Neutrophil (primary cell): ENCODE results near the gene HLA-DQA1.

ENCODE experiments used
- H3K27ac ChIP-seq: fragments of 200-600 bp; sonication (generic); 2 replicates; pipeline ENCODE4 v1.5.1; 2016; ENCODE audit warnings: mild to moderate bottlenecking, moderate library complexity
- H3K27me3 ChIP-seq: fragments of 200-600 bp; sonication (generic); 2 replicates; pipeline ENCODE4 v1.6.0; 2016; ENCODE audit warnings: mild to moderate bottlenecking
- H3K36me3 ChIP-seq: fragments of 200-600 bp; sonication (generic); 2 replicates; pipeline ENCODE4 v1.5.1; 2017
- H3K4me1 ChIP-seq, 2 experiments: fragments of 200-600 bp in 1 of 2; sonication (generic) in 1 of 2; 1 replicate in 1 of 2; 2 replicates in 1 of 2; pipeline versions ENCODE4 v1.5.1 to v1.6.1; 2013 to 2016; ENCODE audit warnings: low read depth in 1 of 2, low read length in 1 of 2, mild to moderate bottlenecking in 1 of 2, moderate library complexity in 1 of 2; ENCODE audit not compliant: control insufficient read depth in 1 of 2, insufficient read depth in 1 of 2
- H3K4me3 ChIP-seq, 2 experiments: fragments of 200-600 bp in 1 of 2; sonication (generic) in 1 of 2; 1 replicate in 1 of 2; 2 replicates in 1 of 2; pipeline ENCODE4 v1.5.1; 2013 to 2016; ENCODE audit warnings: low read depth in 1 of 2, low read length in 1 of 2, mild to moderate bottlenecking in 1 of 2, moderate library complexity in 1 of 2
- H3K9me3 ChIP-seq: fragments of 200-600 bp; sonication (generic); 2 replicates; pipeline ENCODE4 v1.5.1; 2016
- CTCF ChIP-seq: fragments of 200-600 bp; sonication (generic); IDR thresholded peaks from 2 replicates; pipeline ENCODE4 v1.5.1; 2016; ENCODE audit warnings: antibody characterized with exemption

HLA-DQA1 gene

GRCh38 chr6:32607988-32608298, 29.3 kb upstream of the HLA-DQA1 start:
- TF ChIP-seq CTCF: no peak
- Histone ChIP-seq H3K27me3 (peaks cover 18% of the 10 kb centered on the region), H3K4me3 (no peak overlapping the region), H3K36me3 (no peaks in the 10 kb centered on the region), H3K9me3 (no peaks in the 10 kb centered on the region), H3K27ac (no peak overlapping the region), H3K4me1 (no peaks in the 10 kb centered on the region)

- Histone ChIP-seq H3K27ac (no peak overlapping the region), H3K4me1 (no peaks in the 10 kb centered on the region), H3K9me3 (no peaks in the 10 kb centered on the region), H3K4me3 (no peak overlapping the region), H3K36me3 (no peaks in the 10 kb centered on the region), H3K27me3 (peaks cover 18% of the 10 kb centered on the region)
- TF ChIP-seq CTCF: no peak
Observed at GRCh38 chr6:32608362-32608761, 28.8 kb upstream of the HLA-DQA1 start.

- Histone ChIP-seq H3K27ac (no peak overlapping the region), H3K4me1 (no peaks in the 10 kb centered on the region), H3K36me3 (no peaks in the 10 kb centered on the region), H3K9me3 (no peaks in the 10 kb centered on the region), H3K27me3 (peaks cover 18% of the 10 kb centered on the region), H3K4me3 (no peak overlapping the region)
- no peak for TF ChIP-seq CTCF
Observed at GRCh38 chr6:32609391-32609730, 27.8 kb upstream of the HLA-DQA1 start.

- H3K4me3 ChIP-seq: no peak overlapping the region
Observed at GRCh38 chr6:32609731-32610640, 27.2 kb upstream of the HLA-DQA1 start.

GRCh38 chr6:32610682-32611296, 26.4 kb upstream of the HLA-DQA1 start:
- Histone ChIP-seq H3K4me1 (no peaks in the 10 kb centered on the region), H3K27me3 (peaks cover 20% of the 10 kb centered on the region), H3K4me3 (no peak overlapping the region), H3K9me3 (no peaks in the 10 kb centered on the region), H3K27ac (no peak overlapping the region), H3K36me3 (no peaks in the 10 kb centered on the region)
- TF ChIP-seq CTCF: no peak

More at GRCh38 chr6:32609731-32610640, 27.2 kb upstream of the HLA-DQA1 start:
- TF ChIP-seq CTCF: no peak
- Histone ChIP-seq H3K36me3 (no peaks in the 10 kb centered on the region), H3K4me1 (no peaks in the 10 kb centered on the region), H3K27ac (no peak overlapping the region), H3K27me3 (peaks cover 18% of the 10 kb centered on the region), H3K9me3 (no peaks in the 10 kb centered on the region)
